ENCODE measurements around the gene ANKS1A.

- TF ChIP-seq GABPA (IDR thresholded peaks at IDR 0.05; ENCODE audit: low read depth): no peak
- TF ChIP-seq, protein P1, sequence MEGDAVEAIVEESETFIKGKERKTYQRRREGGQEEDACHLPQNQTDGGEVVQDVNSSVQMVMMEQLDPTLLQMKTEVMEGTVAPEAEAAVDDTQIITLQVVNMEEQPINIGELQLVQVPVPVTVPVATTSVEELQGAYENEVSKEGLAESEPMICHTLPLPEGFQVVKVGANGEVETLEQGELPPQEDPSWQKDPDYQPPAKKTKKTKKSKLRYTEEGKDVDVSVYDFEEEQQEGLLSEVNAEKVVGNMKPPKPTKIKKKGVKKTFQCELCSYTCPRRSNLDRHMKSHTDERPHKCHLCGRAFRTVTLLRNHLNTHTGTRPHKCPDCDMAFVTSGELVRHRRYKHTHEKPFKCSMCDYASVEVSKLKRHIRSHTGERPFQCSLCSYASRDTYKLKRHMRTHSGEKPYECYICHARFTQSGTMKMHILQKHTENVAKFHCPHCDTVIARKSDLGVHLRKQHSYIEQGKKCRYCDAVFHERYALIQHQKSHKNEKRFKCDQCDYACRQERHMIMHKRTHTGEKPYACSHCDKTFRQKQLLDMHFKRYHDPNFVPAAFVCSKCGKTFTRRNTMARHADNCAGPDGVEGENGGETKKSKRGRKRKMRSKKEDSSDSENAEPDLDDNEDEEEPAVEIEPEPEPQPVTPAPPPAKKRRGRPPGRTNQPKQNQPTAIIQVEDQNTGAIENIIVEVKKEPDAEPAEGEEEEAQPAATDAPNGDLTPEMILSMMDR (IDR thresholded peaks at IDR 0.05): no peak
Measured at GRCh38 chr6:34949636-34950035, 60.6 kb downstream of the ANKS1A start.
